Measurements from ENCODE around the gene PLCB2. TPM values are rescaled to one million over a fixed set of nuclear protein-coding genes. Genes with fewer than 3 reads are reported as not detected.

PLCB2 gene
- total RNA-seq, 3 donors from 2014 or later (not counting 1 experiment from before 2014, with no cell fraction given) = 345 to 440 (median 432) TPM

- no peak for ATAC-seq
- Mint-ChIP-seq H3K27me3 (ENCODE audit: low read depth in 2 of 2) (peaks cover 11 to 29% of the 10 kb centered on the region in 2 donors), H3K4me3 (no peak overlapping the region), H3K9me3 (no peaks in the 10 kb centered on the region), H3K27ac (no peak overlapping the region), H3K36me3 (no peaks in the 10 kb centered on the region), H3K4me1 (peaks cover 0 to 15% of the 10 kb centered on the region in 2 donors)
- Histone ChIP-seq H3K27me3 (ENCODE audit: control insufficient read depth, insufficient read depth, low read length) (peaks cover 15% of the 10 kb centered on the region), H3K9me3 (ENCODE audit: control insufficient read depth, insufficient read depth, low read length) (no peaks in the 10 kb centered on the region), H3K4me1 (ENCODE audit: control insufficient read depth, insufficient read depth, low read length) (peaks cover 32% of the 10 kb centered on the region), H3K4me3 (ENCODE audit: low read length) (no peak overlapping the region), H3K36me3 (ENCODE audit: control insufficient read depth, insufficient read depth, low read length) (no peaks in the 10 kb centered on the region), H3K27ac (ENCODE audit: low read length) (no peak overlapping the region)
- WGBS (ENCODE audit: insufficient coverage) = 80% methylated on average over 10 of the region's 10 CpGs
- DNase-seq = no peak
- no peak for TF ChIP-seq CTCF (IDR thresholded peaks at IDR 0.05)
- intact Hi-C loops (cut with micrococcal nuclease) = loop anchor here (5.0 kb wide), 1 partner anchor 491 kb away; no protein-coding TSS in a partner anchor
These were observed 29.7 kb downstream of the PLCB2 start for GRCh38 chr15:40278026-40278425.

- no peak overlapping the region for H3K4me3 Mint-ChIP-seq
- Histone ChIP-seq H3K9me3 (ENCODE audit: control insufficient read depth, insufficient read depth, low read length) (no peaks in the 10 kb centered on the region), H3K27ac (ENCODE audit: low read length) (no peak overlapping the region), H3K4me1 (ENCODE audit: control insufficient read depth, insufficient read depth, low read length) (peaks cover 28% of the 10 kb centered on the region), H3K27me3 (ENCODE audit: control insufficient read depth, insufficient read depth, low read length) (peaks cover 15% of the 10 kb centered on the region), H3K36me3 (ENCODE audit: control insufficient read depth, insufficient read depth, low read length) (no peaks in the 10 kb centered on the region), H3K4me3 (ENCODE audit: low read length) (no peak overlapping the region)
- ATAC-seq = no peak
- H3K9me3 Mint-ChIP-seq = no peaks in the 10 kb centered on the region
- TF ChIP-seq CTCF (IDR thresholded peaks at IDR 0.05) = no peak
- peaks cover 11 to 29% of the 10 kb centered on the region in 2 donors for H3K27me3 Mint-ChIP-seq (ENCODE audit: low read depth in 2 of 2)
- H3K4me1 Mint-ChIP-seq = peaks cover 0 to 15% of the 10 kb centered on the region in 2 donors
- DNase-seq = no peak
- H3K27ac Mint-ChIP-seq = no peak overlapping the region
- WGBS (ENCODE audit: insufficient coverage) = 23% methylated on average over 14 of the region's 16 CpGs
- no peaks in the 10 kb centered on the region for H3K36me3 Mint-ChIP-seq
- intact Hi-C loops (cut with micrococcal nuclease) = loop anchor here (5.0 kb wide), 1 partner anchor 490 kb away; no protein-coding TSS in a partner anchor
These were observed 30.3 kb downstream of the PLCB2 start for GRCh38 chr15:40277471-40277870.

GRCh38 chr15:40276927-40277326 lies 30.8 kb downstream of the PLCB2 start:
- peaks cover 28% of the 10 kb centered on the region for H3K4me1 ChIP-seq (ENCODE audit: control insufficient read depth, insufficient read depth, low read length)

More at GRCh38 chr15:40276927-40277326, 30.8 kb downstream of the PLCB2 start:
- Mint-ChIP-seq H3K4me1 (peaks cover 0 to 15% of the 10 kb centered on the region in 2 donors), H3K4me3 (no peak overlapping the region), H3K36me3 (no peaks in the 10 kb centered on the region), H3K27me3 (ENCODE audit: low read depth in 2 of 2) (peaks cover 11 to 29% of the 10 kb centered on the region in 2 donors), H3K9me3 (no peaks in the 10 kb centered on the region), H3K27ac (no peak overlapping the region)
- DNase-seq = no peak
- H3K36me3 ChIP-seq (ENCODE audit: control insufficient read depth, insufficient read depth, low read length) = no peaks in the 10 kb centered on the region
- H3K4me3 ChIP-seq (ENCODE audit: low read length) = no peak overlapping the region
- WGBS (ENCODE audit: insufficient coverage) = 66% methylated on average over 4 of the region's 4 CpGs
- no peaks in the 10 kb centered on the region for H3K9me3 ChIP-seq (ENCODE audit: control insufficient read depth, insufficient read depth, low read length)
- no peak for ATAC-seq
- no peak for TF ChIP-seq CTCF (IDR thresholded peaks at IDR 0.05)
- no peak overlapping the region for H3K27ac ChIP-seq (ENCODE audit: low read length)
- intact Hi-C loops (cut with micrococcal nuclease) = loop anchor here (5.0 kb wide), 1 partner anchor 490 kb away; no protein-coding TSS in a partner anchor
- H3K27me3 ChIP-seq (ENCODE audit: control insufficient read depth, insufficient read depth, low read length) = peaks cover 15% of the 10 kb centered on the region
